Endodermal cell (in vitro differentiated cells): ENCODE data around the gene HTR6. TPM values are rescaled to one million over a fixed set of nuclear protein-coding genes. Genes with fewer than 3 reads are reported as not detected.
A peak's percentile ranks its signal among the peaks of the same experiment; 100 is the strongest.

Experiments used
- DNase-seq: peaks from one replicate; pipeline ENCODE4 v3.0.0-alpha.2; 2017
- H3K27ac ChIP-seq: 2 replicates; pipeline ENCODE4 v1.5.1; 2013; ENCODE audit warnings: mild to moderate bottlenecking, low read depth, low read length, moderate library complexity
- H3K27me3 ChIP-seq: 2 replicates; pipeline ENCODE4 v1.6.1; 2013; ENCODE audit warnings: mild to moderate bottlenecking, low read length, moderate library complexity; ENCODE audit not compliant: insufficient read depth, control insufficient read depth, poor library complexity, severe bottlenecking
- H3K36me3 ChIP-seq: 2 replicates; pipeline ENCODE4 v1.7.0; 2013; ENCODE audit warnings: mild to moderate bottlenecking, low read length, moderate library complexity; ENCODE audit not compliant: control insufficient read depth, insufficient read depth
- H3K4me1 ChIP-seq: one replicate; pipeline ENCODE4 v1.7.0; 2013; ENCODE audit warnings: low read length; ENCODE audit not compliant: control insufficient read depth, insufficient read depth
- H3K4me3 ChIP-seq: 2 replicates; pipeline ENCODE4 v1.5.1; 2013; ENCODE audit warnings: mild to moderate bottlenecking, low read length, moderate library complexity
- H3K9ac ChIP-seq: 2 replicates; pipeline ENCODE4 v1.6.1; 2013; ENCODE audit warnings: mild to moderate bottlenecking, low read length, moderate library complexity; ENCODE audit not compliant: poor library complexity, severe bottlenecking; ENCODE audit errors: extremely low read depth
- H3K9me3 ChIP-seq: 2 replicates; pipeline ENCODE4 v1.6.1; 2013; ENCODE audit warnings: mild to moderate bottlenecking, low read length, moderate library complexity; ENCODE audit not compliant: control insufficient read depth
- H3K27ac Mint-ChIP-seq: 2 replicates; pipeline ENCODE4 v1.8.0; 2020; ENCODE audit warnings: mixed read lengths
- H3K27me3 Mint-ChIP-seq: 2 replicates; pipeline ENCODE4 v1.8.0; 2021; ENCODE audit warnings: mild to moderate bottlenecking, mixed read lengths; ENCODE audit not compliant: insufficient read depth
- H3K36me3 Mint-ChIP-seq: 2 replicates; pipeline ENCODE4 v1.8.0; 2020; ENCODE audit warnings: low read depth, mixed read lengths
- H3K4me1 Mint-ChIP-seq: 2 replicates; pipeline ENCODE4 v1.8.0; 2020; ENCODE audit warnings: mixed read lengths
- H3K4me3 Mint-ChIP-seq: 2 replicates; pipeline ENCODE4 v1.8.0; 2020; ENCODE audit warnings: mild to moderate bottlenecking, moderate library complexity, mixed read lengths
- H3K9me3 Mint-ChIP-seq: 2 replicates; pipeline ENCODE4 v1.8.0; 2020; ENCODE audit warnings: mild to moderate bottlenecking, mixed read lengths
- WGBS, 2 experiments: methylation state at CpG; one replicate each; pipeline versions ENCODE4 v1.1.5 to v1.1.7; 2013; ENCODE audit warnings: missing lambda C conversion rate in 2 of 2, mixed read lengths in 1 of 2; ENCODE audit not compliant: insufficient coverage in 1 of 2, insufficient read length in 1 of 2; 5-methylcytosine and 5-hydroxymethylcytosine counted together
- long read RNA-seq, 4 experiments: library from polyadenylated mRNA in 2 of 4; library from RNA in 1 of 4; library from capped mRNA in 1 of 4; stranded (forward) in 3 of 4; unstranded in 1 of 4; transcript quantifications; one replicate each; pipeline ENCODE4 v2.0.0, GENCODE V29; 2020 to 2021; ENCODE audit warnings: inconsistent platforms in 1 of 4
- polyA plus RNA-seq, 2 experiments: library from polyadenylated mRNA; stranded (reverse); fragments of 50-300 nt; gene quantifications; one replicate each; pipeline ENCODE4 v1.2.3, GENCODE V29; 2013
- total RNA-seq, 2 donors: library from RNA; stranded (reverse); fragmentation: NEBNext Ultra II Directional in 1 of 2; extraction: Animal tissue kit (Norgen Biotek cat#: 25700) in 1 of 2; gene quantifications; 2 replicates in 1 of 2; 3 replicates in 1 of 2; pipeline ENCODE4 v1.2.1, GENCODE V29; 2021
- TF ChIP-seq, protein P1 (sequence below): fragments of 200-600 bp; sonication (generic); conservative IDR thresholded peaks from 2 replicates; pipeline ENCODE4 v1.5.0; 2021; ENCODE audit warnings: antibody characterized with exemption, mild to moderate bottlenecking

HTR6 gene
- under 1 TPM in 1 of 2 donors, not detected in 1; 0.31 TPM for total RNA-seq
- 0.18 TPM for polyA plus RNA-seq (2013, experiment 1 of 2)
- 0.12 TPM for polyA plus RNA-seq (2013, experiment 2 of 2)
- long read RNA-seq, experiment 1, result 0 reads
- long read RNA-seq, experiment 2, partial matches to known transcripts, result 0 of 1 reads
- long read RNA-seq, experiment 2, other reads (novel, unspliced or antisense), result 0 of 1 reads
- long read RNA-seq, experiment 3, result 0 reads
- long read RNA-seq, experiment 4, result 0 reads

DNA sequence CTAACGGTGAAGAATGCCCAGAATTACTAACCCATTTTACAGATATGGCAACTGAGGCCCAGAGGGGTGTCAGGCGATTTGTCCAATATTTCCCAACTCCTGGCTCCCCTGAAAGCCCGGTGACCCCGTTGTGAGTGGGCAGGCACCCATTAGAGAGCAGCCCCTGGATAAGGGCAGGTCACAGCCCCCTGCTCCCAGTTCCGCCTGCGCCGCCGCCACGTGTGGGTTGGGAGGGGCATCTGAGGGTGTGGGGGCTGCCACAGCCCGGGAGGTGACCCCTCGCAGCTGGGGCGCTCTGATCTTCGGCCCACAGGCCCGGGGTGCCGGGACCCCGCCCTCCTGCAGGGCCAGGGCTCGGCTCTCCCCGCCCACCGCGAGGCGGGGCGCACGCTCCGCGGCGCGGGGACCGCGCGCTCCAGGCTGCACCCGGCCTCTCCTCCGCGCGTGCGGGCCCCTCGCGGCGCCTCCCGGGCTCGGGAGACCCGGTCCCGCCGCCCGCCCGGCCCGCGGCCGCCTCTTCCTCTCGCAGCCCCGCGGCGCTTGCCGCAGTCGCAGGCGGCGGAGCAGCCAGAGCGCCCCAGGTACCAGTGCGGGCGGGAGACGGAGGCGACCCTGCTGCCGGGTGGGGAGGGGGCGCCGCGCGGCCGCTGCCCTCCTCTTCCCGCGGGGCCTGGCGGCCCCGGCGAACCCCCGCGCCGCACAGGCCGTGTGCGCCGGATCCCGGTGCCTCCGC, at the start of gene HTR6:
Gene HTR6 (plus strand): TSS at position 423 of the 733 bp plus-strand sequence. CDS start 879 bp downstream, outside the sequence.
- Histone ChIP-seq H3K27me3 (peaks cover 78% of the 10 kb centered on the region), H3K4me3 (no peak within 1 kb of the TSS), H3K9ac (no peak within 1 kb of the TSS), H3K36me3 (no peaks in the 10 kb centered on the region), H3K4me1 (peaks cover 4% of the 10 kb centered on the region), H3K27ac (no peak within 1 kb of the TSS), H3K9me3 (no peaks in the 10 kb centered on the region)
- TF ChIP-seq, protein P1, sequence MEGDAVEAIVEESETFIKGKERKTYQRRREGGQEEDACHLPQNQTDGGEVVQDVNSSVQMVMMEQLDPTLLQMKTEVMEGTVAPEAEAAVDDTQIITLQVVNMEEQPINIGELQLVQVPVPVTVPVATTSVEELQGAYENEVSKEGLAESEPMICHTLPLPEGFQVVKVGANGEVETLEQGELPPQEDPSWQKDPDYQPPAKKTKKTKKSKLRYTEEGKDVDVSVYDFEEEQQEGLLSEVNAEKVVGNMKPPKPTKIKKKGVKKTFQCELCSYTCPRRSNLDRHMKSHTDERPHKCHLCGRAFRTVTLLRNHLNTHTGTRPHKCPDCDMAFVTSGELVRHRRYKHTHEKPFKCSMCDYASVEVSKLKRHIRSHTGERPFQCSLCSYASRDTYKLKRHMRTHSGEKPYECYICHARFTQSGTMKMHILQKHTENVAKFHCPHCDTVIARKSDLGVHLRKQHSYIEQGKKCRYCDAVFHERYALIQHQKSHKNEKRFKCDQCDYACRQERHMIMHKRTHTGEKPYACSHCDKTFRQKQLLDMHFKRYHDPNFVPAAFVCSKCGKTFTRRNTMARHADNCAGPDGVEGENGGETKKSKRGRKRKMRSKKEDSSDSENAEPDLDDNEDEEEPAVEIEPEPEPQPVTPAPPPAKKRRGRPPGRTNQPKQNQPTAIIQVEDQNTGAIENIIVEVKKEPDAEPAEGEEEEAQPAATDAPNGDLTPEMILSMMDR, result no peak
- H3K4me3 Mint-ChIP-seq, result peak within 1 kb of the TSS; percentile 37
- no peaks in the 10 kb centered on the region for H3K36me3 Mint-ChIP-seq
- no peak within 1 kb of the TSS for H3K27ac Mint-ChIP-seq
- peaks cover 9% of the 10 kb centered on the region for H3K4me1 Mint-ChIP-seq
- 6 to 31% methylated on average over 9 to 80 of the region's 80 CpGs for WGBS, 2 experiments
- no peak for DNase-seq
- peaks cover 77% of the 10 kb centered on the region for H3K27me3 Mint-ChIP-seq
- no peaks in the 10 kb centered on the region for H3K9me3 Mint-ChIP-seq

DNA sequence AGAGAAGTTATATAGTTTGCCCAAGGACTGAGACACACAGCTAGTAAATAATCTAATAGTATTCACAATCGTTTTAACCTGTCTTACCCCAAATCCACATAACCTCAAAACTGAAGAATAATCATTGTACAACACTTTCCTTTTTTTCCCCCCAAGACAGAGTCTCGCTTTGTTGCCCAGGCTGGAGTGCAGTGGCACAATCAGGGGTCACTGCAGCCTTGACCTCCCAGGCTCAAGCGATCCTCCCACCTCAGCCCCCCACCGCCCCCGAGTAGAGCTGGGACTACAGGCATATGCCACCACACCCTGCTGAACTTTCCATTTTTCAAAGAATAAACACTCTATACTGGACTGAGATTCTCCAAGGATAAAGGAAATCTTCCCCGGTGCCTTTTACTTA, 49.2 kb upstream of the HTR6 start:
- no peaks in the 10 kb centered on the region for H3K9me3 ChIP-seq
- Mint-ChIP-seq H3K36me3 (peaks cover 8% of the 10 kb centered on the region), H3K4me3 (no peak overlapping the region), H3K4me1 (peaks cover 14% of the 10 kb centered on the region), H3K9me3 (no peaks in the 10 kb centered on the region), H3K27me3 (no peaks in the 10 kb centered on the region), H3K27ac (no peak overlapping the region)
- TF ChIP-seq, protein P1, result no peak
- no peak overlapping the region for H3K27ac ChIP-seq
- H3K4me1 ChIP-seq, result peaks cover 4% of the 10 kb centered on the region
- no peaks in the 10 kb centered on the region for H3K27me3 ChIP-seq
- no peak for DNase-seq
- 40 to 94% methylated on average over 1 to 6 of the region's 6 CpGs for WGBS, 2 experiments
- no peak overlapping the region for H3K4me3 ChIP-seq
- no peak overlapping the region for H3K9ac ChIP-seq
- H3K36me3 ChIP-seq, result peaks cover 16% of the 10 kb centered on the region

DNA sequence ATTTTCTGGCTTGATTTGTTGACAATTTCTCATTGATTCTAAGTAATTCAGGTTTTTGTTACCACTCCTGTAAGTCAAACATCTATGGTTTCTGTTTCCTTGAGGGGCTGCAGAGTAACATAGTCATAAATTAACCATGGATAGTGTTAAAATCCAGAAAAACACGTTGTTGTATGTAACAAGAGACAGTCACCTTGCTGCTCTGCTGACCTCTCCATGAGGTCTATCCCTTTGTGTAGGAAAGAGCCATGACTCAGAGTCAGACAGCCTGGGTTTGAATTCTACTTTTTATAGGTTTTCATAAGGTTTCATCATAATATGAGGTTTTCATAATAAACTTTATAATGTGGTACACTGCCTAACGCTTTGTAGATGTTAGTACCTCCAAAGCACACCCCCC, 48.2 kb upstream of the HTR6 start:
- no peaks in the 10 kb centered on the region for H3K9me3 Mint-ChIP-seq
- H3K9ac ChIP-seq, result no peak overlapping the region
- peaks cover 4% of the 10 kb centered on the region for H3K4me1 ChIP-seq
- TF ChIP-seq, protein P1, result no peak
- H3K4me3 ChIP-seq, result no peak overlapping the region
- H3K4me1 Mint-ChIP-seq, result peaks cover 14% of the 10 kb centered on the region
- peaks cover 6% of the 10 kb centered on the region for H3K36me3 Mint-ChIP-seq
- H3K4me3 Mint-ChIP-seq, result no peak overlapping the region
- no peak overlapping the region for H3K27ac Mint-ChIP-seq
- peaks cover 16% of the 10 kb centered on the region for H3K36me3 ChIP-seq
- no peak for DNase-seq
- WGBS, 2 experiments, result 89 to 100% methylated on average over 1 to 2 of the region's 2 CpGs
- H3K27ac ChIP-seq, result no peak overlapping the region
- H3K27me3 Mint-ChIP-seq, result no peaks in the 10 kb centered on the region
- H3K27me3 ChIP-seq, result no peaks in the 10 kb centered on the region
- H3K9me3 ChIP-seq, result no peaks in the 10 kb centered on the region
